Esophagus squamous epithelium (tissue), 5 donors: Measurements from ENCODE around the gene PRIMPOL. TPM values are rescaled to one million over a fixed set of nuclear protein-coding genes. Genes with fewer than 3 reads are reported as not detected.
"Not testable (repeated sequence)": the region's sequence is repeated elsewhere in the genome, so short reads cannot be mapped to it uniquely, and the experiment has no call there.

ENCODE experiments used
- DNase-seq: peaks from one replicate; lab custom pipeline; 2025; lab: John Stamatoyannopoulos, UW
- H3K27ac ChIP-seq, 4 donors: fragments of 200-600 bp; sonication (generic); one replicate each; pipeline ENCODE4 v1.5.1; 2016 to 2019; ENCODE audit warnings: mild to moderate bottlenecking in 1 of 4
- H3K27me3 ChIP-seq, 4 donors: fragments of 200-600 bp; sonication (generic); 1 replicate in 3 of 4; 2 replicates in 1 of 4; pipeline versions ENCODE4 v1.5.1 to v1.6.0; 2017 to 2021; ENCODE audit warnings: antibody characterized with exemption in 1 of 4
- H3K36me3 ChIP-seq, 3 donors: fragments of 200-600 bp; sonication (generic); one replicate each; pipeline ENCODE4 v1.5.1; 2016 to 2019
- H3K4me1 ChIP-seq, 3 donors: fragments of 200-600 bp; sonication (generic); one replicate each; pipeline ENCODE4 v1.5.1; 2017 to 2019
- H3K4me3 ChIP-seq, 4 donors: fragments of 200-600 bp; sonication (generic); 1 replicate in 3 of 4; 2 replicates in 1 of 4; pipeline ENCODE4 v1.5.1; 2016 to 2019; ENCODE audit warnings: mild to moderate bottlenecking in 2 of 4, moderate library complexity in 1 of 4
- H3K9me3 ChIP-seq, 3 donors: fragments of 200-600 bp; sonication (generic); one replicate each; pipeline ENCODE4 v1.5.1; 2016 to 2019
- POLR2A ChIP-seq, 4 donors: fragments of 450-650 bp; IDR thresholded peaks; one replicate each; pipeline ENCODE4 v1.6.1; 2017; ENCODE audit warnings: antibody characterized with exemption in 4 of 4, mild to moderate bottlenecking in 4 of 4, moderate library complexity in 3 of 4
- WGBS, 2 donors: methylation state at CpG; one replicate each; pipeline ENCODE4 v1.1.5; 2018; 5-methylcytosine and 5-hydroxymethylcytosine counted together
- intact Hi-C: fragments of 100-400 bp; cut with DNase I; formaldehyde crosslinking; loops from one replicate; pipeline ENCODE4 v1.15.0; 2022
- total RNA-seq, 4 donors: library from RNA; depleted of rRNA; stranded (reverse); fragments of >200 nt; gene quantifications; one replicate each; pipeline ENCODE4 v1.1.0, GENCODE V29; 2016
- TF ChIP-seq, protein P1 (sequence below), 6 experiments: fragments of 450-650 bp in 4 of 6; fragments of 200-600 bp in 2 of 6; sonication (generic) in 2 of 6; IDR thresholded peaks; one replicate each; pipeline ENCODE4 v1.5.1; 2016 to 2019; ENCODE audit warnings: antibody characterized with exemption in 6 of 6, mild to moderate bottlenecking in 4 of 6, moderate library complexity in 4 of 6
- donor health status: DM: yes; HTN: yes; CAD: no.

Gene PRIMPOL
- total RNA-seq, 4 donors from 2014 or later, result 4.5 to 15.6 (median 10.8) TPM

DNA sequence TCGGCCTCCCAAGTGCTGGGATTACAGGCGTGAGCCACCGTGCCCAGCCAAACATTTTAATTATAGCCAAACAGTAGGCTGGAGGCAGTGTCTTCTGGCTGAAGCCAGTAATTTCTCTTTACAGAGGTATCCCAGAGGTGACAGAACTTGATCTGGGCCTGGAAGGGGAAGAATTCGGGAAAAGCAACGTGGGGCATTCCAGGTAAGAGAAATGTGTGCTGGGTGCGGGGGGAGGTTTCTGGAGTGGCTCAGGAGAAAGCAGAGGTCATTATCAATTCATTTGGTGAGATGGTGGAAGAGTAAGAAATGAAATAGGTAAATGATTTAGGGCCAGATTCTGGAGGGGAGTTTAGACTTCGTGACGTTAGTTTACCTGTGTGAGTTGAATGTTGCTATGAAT, 2.4 kb downstream of the PRIMPOL start:
- no peaks in the 10 kb centered on the region for H3K27me3 ChIP-seq
- WGBS, 2 donors, result 89 to 98% methylated on average over 5 to 8 of the region's 8 CpGs
- H3K36me3 ChIP-seq, result peaks cover 0 to 6% (median 0%) of the 10 kb centered on the region in 3 donors
- no peaks in the 10 kb centered on the region for H3K9me3 ChIP-seq
- intact Hi-C loops, result no loop called here
- DNase-seq, result no peak
- no peak overlapping the region for H3K4me3 ChIP-seq
- TF ChIP-seq, protein P1, sequence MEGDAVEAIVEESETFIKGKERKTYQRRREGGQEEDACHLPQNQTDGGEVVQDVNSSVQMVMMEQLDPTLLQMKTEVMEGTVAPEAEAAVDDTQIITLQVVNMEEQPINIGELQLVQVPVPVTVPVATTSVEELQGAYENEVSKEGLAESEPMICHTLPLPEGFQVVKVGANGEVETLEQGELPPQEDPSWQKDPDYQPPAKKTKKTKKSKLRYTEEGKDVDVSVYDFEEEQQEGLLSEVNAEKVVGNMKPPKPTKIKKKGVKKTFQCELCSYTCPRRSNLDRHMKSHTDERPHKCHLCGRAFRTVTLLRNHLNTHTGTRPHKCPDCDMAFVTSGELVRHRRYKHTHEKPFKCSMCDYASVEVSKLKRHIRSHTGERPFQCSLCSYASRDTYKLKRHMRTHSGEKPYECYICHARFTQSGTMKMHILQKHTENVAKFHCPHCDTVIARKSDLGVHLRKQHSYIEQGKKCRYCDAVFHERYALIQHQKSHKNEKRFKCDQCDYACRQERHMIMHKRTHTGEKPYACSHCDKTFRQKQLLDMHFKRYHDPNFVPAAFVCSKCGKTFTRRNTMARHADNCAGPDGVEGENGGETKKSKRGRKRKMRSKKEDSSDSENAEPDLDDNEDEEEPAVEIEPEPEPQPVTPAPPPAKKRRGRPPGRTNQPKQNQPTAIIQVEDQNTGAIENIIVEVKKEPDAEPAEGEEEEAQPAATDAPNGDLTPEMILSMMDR (IDR thresholded peaks at IDR 0.05), result no peak
- TF ChIP-seq POLR2A (IDR thresholded peaks at IDR 0.05), result no peak
- H3K4me1 ChIP-seq, result peaks cover 16 to 32% (median 21%) of the 10 kb centered on the region in 3 donors
- no peak overlapping the region for H3K27ac ChIP-seq

DNA sequence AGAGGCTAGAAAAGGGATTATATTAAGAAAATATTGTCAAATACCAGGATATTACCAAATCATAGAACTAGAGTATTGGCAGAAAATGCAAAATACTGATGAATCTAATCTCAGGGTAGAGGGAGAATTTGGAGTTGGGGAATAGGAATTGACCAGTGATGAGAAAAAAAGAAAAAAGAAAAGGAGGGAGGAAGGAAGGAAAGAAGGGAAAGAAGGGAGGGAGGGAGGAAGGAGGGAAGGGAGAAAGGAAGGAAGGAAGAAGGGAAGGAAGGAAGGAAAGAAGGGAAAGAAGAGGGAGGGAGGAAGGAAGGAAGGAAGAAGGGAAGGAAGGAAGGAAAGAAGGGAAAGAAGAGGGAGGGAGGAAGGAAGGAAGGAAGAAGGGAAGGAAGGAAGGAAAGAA, 3.1 kb downstream of the PRIMPOL start:
- H3K27me3 ChIP-seq, H3K27ac ChIP-seq, H3K9me3 ChIP-seq, intact Hi-C loops, DNase-seq, H3K4me3 ChIP-seq: not testable (repeated sequence)
- Histone ChIP-seq H3K36me3 (peaks cover 0 to 13% (median 0%) of the 10 kb centered on the region in 3 donors), H3K4me1 (peaks cover 8 to 24% (median 13%) of the 10 kb centered on the region in 3 donors)

DNA sequence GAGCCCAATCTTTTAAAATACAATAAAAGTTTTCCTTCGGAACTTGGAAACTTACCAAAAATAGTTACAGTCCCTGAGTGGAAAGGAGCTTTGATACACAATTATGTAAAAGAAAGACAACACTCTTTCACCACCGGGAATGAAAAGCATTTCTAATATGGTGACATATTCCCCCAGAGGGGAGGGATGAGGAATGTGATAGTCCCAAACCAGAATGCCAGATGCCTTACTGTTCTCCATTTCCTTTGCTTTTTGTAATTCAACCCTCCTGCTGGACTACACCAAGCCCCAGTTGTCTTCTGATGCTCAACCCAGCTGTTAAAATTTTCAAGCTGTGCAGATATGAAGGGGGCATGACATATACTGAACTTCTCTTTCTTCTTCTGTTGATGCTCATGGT, 4.1 kb downstream of the PRIMPOL start:
- H3K4me1 ChIP-seq, result peaks cover 0 to 17% (median 7%) of the 10 kb centered on the region in 3 donors
- no peaks in the 10 kb centered on the region for H3K27me3 ChIP-seq
- intact Hi-C loops, result no loop called here
- TF ChIP-seq POLR2A (IDR thresholded peaks at IDR 0.05), result no peak
- TF ChIP-seq, protein P1 (IDR thresholded peaks at IDR 0.05), result no peak
- no peak overlapping the region for H3K4me3 ChIP-seq
- H3K9me3 ChIP-seq, result no peaks in the 10 kb centered on the region
- peaks cover 0 to 14% (median 0%) of the 10 kb centered on the region in 3 donors for H3K36me3 ChIP-seq
- H3K27ac ChIP-seq, result no peak overlapping the region
- WGBS, 2 donors, result 25 to 32% methylated on average over 2 of the region's 2 CpGs
- DNase-seq, result no peak

DNA sequence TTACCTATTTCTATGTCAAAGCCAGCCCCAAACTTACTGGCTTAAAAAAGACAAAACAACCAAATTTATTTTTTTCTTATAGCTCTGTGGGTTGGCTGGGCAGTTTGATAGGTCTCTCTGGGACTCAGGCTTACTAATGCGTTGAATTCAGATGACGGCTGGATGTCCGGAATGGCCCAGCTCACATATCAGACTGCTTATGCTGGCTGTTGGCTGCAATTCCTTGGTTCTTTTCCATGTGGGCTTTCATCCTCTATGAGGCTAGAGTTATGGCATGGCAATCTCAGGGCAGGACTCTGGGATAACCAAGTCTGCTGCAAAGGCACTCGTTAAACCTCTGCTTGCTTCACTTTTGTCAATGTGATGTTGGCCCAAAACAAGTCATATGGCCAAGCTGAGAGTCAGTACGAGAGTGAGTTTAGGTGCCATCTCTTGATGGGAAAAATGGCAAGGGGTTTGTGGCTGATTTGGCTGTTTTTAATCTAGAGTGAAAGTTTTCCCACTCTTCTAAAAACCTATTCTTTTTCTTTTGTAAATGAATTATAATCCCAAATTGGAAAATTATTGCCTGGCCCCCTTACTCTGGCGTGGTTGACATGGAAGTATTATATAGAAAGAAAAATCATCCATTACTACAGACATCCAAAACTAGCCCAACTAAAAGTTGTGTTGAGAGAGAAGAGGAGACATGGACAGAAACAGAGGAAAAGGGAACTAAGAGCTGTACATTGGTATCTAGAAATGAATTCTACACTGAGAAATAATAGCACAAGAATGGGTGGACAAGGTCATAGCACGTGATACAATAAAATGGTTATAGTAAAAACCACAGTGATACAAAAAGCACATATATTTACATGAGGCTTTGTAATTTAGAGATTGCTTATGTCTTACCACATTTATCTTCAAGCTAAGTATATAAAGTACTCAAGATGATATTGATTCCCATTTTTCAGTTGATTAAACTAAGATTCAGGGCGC, 6.6 kb downstream of the PRIMPOL start:
- peaks cover 0 to 2% (median 0%) of the 10 kb centered on the region in 3 donors for H3K4me1 ChIP-seq
- no peak for TF ChIP-seq POLR2A (IDR thresholded peaks at IDR 0.05)
- TF ChIP-seq, protein P1 (IDR thresholded peaks at IDR 0.05), result no peak
- H3K36me3 ChIP-seq, result peaks cover 0 to 33% (median 0%) of the 10 kb centered on the region in 3 donors
- no peaks in the 10 kb centered on the region for H3K9me3 ChIP-seq
- H3K4me3 ChIP-seq, result no peak overlapping the region
- intact Hi-C loops, result no loop called here
- H3K27ac ChIP-seq, result no peak overlapping the region
- 93 to 94% methylated on average over 8 of the region's 8 CpGs for WGBS, 2 donors
- no peaks in the 10 kb centered on the region for H3K27me3 ChIP-seq
- no peak for DNase-seq

DNA sequence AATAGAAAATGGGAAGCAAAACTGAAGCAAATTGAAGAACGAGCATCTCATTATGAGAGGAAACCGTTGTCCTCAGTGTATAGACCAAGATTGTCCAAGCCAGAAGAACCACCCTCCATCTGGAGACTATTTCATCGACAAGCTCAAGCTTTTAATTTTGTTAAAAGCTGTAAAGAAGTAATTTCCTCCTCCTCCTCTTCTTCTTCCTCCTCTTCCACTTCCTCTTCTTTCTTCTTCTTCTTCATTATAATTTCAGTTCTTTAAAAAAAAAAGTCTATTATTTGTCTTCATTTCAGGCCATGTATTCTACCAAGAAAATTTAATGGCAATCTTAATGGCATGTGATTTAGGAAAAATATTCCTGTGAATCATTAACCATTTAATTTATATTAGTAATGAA, 7.6 kb downstream of the PRIMPOL start:
- WGBS, 2 donors, result 89 to 93% methylated on average over 3 of the region's 3 CpGs
- TF ChIP-seq, protein P1 (IDR thresholded peaks at IDR 0.05), result no peak
- no peak for TF ChIP-seq POLR2A (IDR thresholded peaks at IDR 0.05)
- no peak for DNase-seq

DNA sequence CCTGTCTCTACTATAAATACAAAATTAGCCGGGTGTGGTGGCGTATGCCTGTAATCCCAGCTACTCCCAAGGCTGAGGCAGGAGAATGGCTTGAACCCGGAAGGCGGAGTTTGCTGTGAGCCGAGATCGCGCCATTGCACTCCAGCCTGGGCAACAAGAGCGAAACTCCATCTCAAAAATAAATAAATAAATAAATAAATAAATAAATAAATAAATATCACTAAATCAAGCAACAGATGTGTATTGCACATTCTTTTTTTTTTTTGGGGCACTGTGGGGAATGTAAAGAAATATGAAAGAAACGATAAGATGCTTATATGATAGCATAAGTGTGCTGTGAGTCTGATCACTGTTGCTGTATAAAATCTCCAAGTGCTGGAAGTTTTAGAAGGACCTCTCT, 8.3 kb downstream of the PRIMPOL start:
- H3K4me3 ChIP-seq, DNase-seq, intact Hi-C loops, H3K27ac ChIP-seq, H3K27me3 ChIP-seq, H3K4me1 ChIP-seq, H3K9me3 ChIP-seq: not testable (repeated sequence)
- WGBS, 2 donors, result 95 to 96% methylated on average over 9 of the region's 9 CpGs
- peaks cover 0 to 40% (median 0%) of the 10 kb centered on the region in 3 donors for H3K36me3 ChIP-seq

More for the DNA sequence above, 7.6 kb downstream of the PRIMPOL start:
- H3K27ac ChIP-seq, result no peak overlapping the region
- H3K4me1 ChIP-seq, result no peaks in the 10 kb centered on the region
- no peak overlapping the region for H3K4me3 ChIP-seq
- intact Hi-C loops, result no loop called here
- H3K36me3 ChIP-seq, result peaks cover 0 to 40% (median 0%) of the 10 kb centered on the region in 3 donors
- no peaks in the 10 kb centered on the region for H3K27me3 ChIP-seq
- H3K9me3 ChIP-seq, result no peaks in the 10 kb centered on the region
